HepG2 (cell line): ENCODE results near the gene NFILZ. TPM values are rescaled to one million over a fixed set of nuclear protein-coding genes. Genes with fewer than 3 reads are reported as not detected.
A peak's percentile ranks its signal among the peaks of the same experiment; 100 is the strongest.

Source experiments
- CREB1 ChIP-seq, 2 experiments: fragments of 450-650 bp in 1 of 2; IDR thresholded peaks; 2 replicates each; pipeline ENCODE4 v1.6.1; 2016 to 2017; ENCODE audit warnings: control low read depth in 1 of 2, mild to moderate bottlenecking in 1 of 2, missing compliant biosample characterization in 1 of 2, missing genetic modification characterization in 1 of 2
- FOXA1 ChIP-seq, 2 experiments: fragments of 450-650 bp in 1 of 2; sonication (generic) in 1 of 2; formaldehyde crosslinking in 1 of 2; IDR thresholded peaks; 2 replicates each; pipeline versions ENCODE4 v1.4.0 to v1.6.1; 2016 to 2020; ENCODE audit warnings: missing genetic modification reagents in 1 of 2
- GFI1 ChIP-seq: sonication (generic); formaldehyde crosslinking; IDR thresholded peaks from 2 replicates; pipeline ENCODE4 v1.5.0; 2020; ENCODE audit warnings: missing genetic modification reagents, mild to moderate bottlenecking, borderline replicate concordance
- HNF4A ChIP-seq: sonication (generic); formaldehyde crosslinking; IDR thresholded peaks from 2 replicates; pipeline ENCODE4 v1.4.0; 2020; ENCODE audit warnings: missing genetic modification reagents
- LCORL ChIP-seq, 2 experiments: fragments of 450-650 bp in 1 of 2; sonication (generic) in 1 of 2; formaldehyde crosslinking in 1 of 2; IDR thresholded peaks; 2 replicates each; pipeline versions ENCODE4 v1.5.0 to v1.6.1; 2017 to 2020; ENCODE audit warnings: antibody characterized with exemption in 1 of 2, missing genetic modification reagents in 1 of 2
- MAZ ChIP-seq, 2 experiments: sonication (generic) in 1 of 2; formaldehyde crosslinking in 1 of 2; IDR thresholded peaks; 2 replicates each; pipeline versions ENCODE4 v1.5.0 to v1.6.1; 2012 to 2020; ENCODE audit warnings: low read depth in 2 of 2, mild to moderate bottlenecking in 2 of 2, borderline replicate concordance in 1 of 2, improper control_type of control experiment in 1 of 2, low read length in 1 of 2, missing genetic modification reagents in 1 of 2, moderate library complexity in 1 of 2
- NFKB2 ChIP-seq: sonication (generic); formaldehyde crosslinking; IDR thresholded peaks from 2 replicates; pipeline ENCODE4 v1.4.0; 2020; ENCODE audit warnings: missing genetic modification reagents, borderline replicate concordance
- POLR2A ChIP-seq, 2 experiments: IDR thresholded peaks; 2 replicates each; pipeline ENCODE4 v1.6.1; 2011; ENCODE audit warnings: low read depth in 2 of 2, low read length in 2 of 2, mild to moderate bottlenecking in 1 of 2, moderate library complexity in 1 of 2; ENCODE audit not compliant: insufficient read depth in 1 of 2
- RBFOX2 ChIP-seq: fragments of 200-400 bp; formaldehyde crosslinking; IDR thresholded peaks from 2 replicates; pipeline ENCODE4 v1.6.1; 2017; ENCODE audit warnings: low read depth, mild to moderate bottlenecking, low read length
- SIN3B ChIP-seq: fragments of 150-350 bp; IDR thresholded peaks from 2 replicates; pipeline ENCODE4 v1.6.1; 2014; ENCODE audit warnings: low read length
- SP1 ChIP-seq, 2 experiments: fragments of 450-650 bp in 1 of 2; sonication (generic) in 1 of 2; formaldehyde crosslinking in 1 of 2; IDR thresholded peaks; 2 replicates each; pipeline versions ENCODE4 v1.4.0 to v1.6.1; 2016 to 2020; ENCODE audit warnings: missing genetic modification reagents in 1 of 2
- ZBTB8A ChIP-seq: sonication (generic); formaldehyde crosslinking; IDR thresholded peaks from 2 replicates; pipeline ENCODE4 v1.4.0; 2020; ENCODE audit warnings: mild to moderate bottlenecking, low read depth, missing genetic modification reagents, borderline replicate concordance
- ZFP37 ChIP-seq: sonication (generic); formaldehyde crosslinking; IDR thresholded peaks from 2 replicates; pipeline ENCODE4 v1.4.0; 2020; ENCODE audit warnings: missing genetic modification reagents, borderline replicate concordance
- ZFYVE20 ChIP-seq: sonication (generic); formaldehyde crosslinking; IDR thresholded peaks from 2 replicates; pipeline ENCODE4 v1.8.0; 2023; ENCODE audit warnings: low read depth, mild to moderate bottlenecking, moderate library complexity, missing genetic modification reagents, borderline replicate concordance
- ZNF766 ChIP-seq: sonication (generic); formaldehyde crosslinking; IDR thresholded peaks from 2 replicates; pipeline ENCODE4 v1.5.0; 2020; ENCODE audit warnings: missing genetic modification reagents, borderline replicate concordance
- ZNF790 ChIP-seq: sonication (generic); formaldehyde crosslinking; IDR thresholded peaks from 2 replicates; pipeline ENCODE4 v1.8.0; 2022; ENCODE audit warnings: missing genetic modification reagents, mild to moderate bottlenecking, borderline replicate concordance
- polyA plus RNA-seq, 8 experiments: library from polyadenylated mRNA; depleted of rRNA in 3 of 8; stranded (reverse) in 7 of 8; unstranded in 1 of 8; fragments of >200 nt; fragmentation: Illumina TruSeq in 4 of 8; extraction: Trizol in 4 of 8; gene quantifications; 2 replicates each; pipeline versions ENCODE4 v1.2.1 to v1.2.3, GENCODE V29; 2011 to 2016; ENCODE audit warnings: low read depth in 4 of 8, missing spikeins in 1 of 8, mixed read lengths in 1 of 8; ENCODE audit not compliant: insufficient read depth in 1 of 8
- total RNA-seq, 5 experiments: library from RNA; depleted of rRNA; stranded (reverse); fragments of >200 nt; fragmentation: Illumina TruSeq; extraction: Trizol; gene quantifications; 2 replicates each; pipeline ENCODE4 v1.2.3, GENCODE V29; 2016; ENCODE audit warnings: low read depth in 1 of 5
- TF ChIP-seq, protein P1 (sequence below): sonication (generic); formaldehyde crosslinking; IDR thresholded peaks from 2 replicates; pipeline ENCODE4 v1.5.1; 2020; ENCODE audit warnings: mild to moderate bottlenecking, moderate library complexity, missing genetic modification reagents
- TF ChIP-seq, protein P2 (sequence below): fragments of 450-650 bp; IDR thresholded peaks from 2 replicates; pipeline ENCODE4 v1.6.1; 2017
- TF ChIP-seq, protein P3 (sequence below): sonication (generic); formaldehyde crosslinking; IDR thresholded peaks from 2 replicates; pipeline ENCODE4 v1.5.1; 2020; ENCODE audit warnings: mild to moderate bottlenecking, missing genetic modification reagents, borderline replicate concordance
- TF ChIP-seq, protein P4 (sequence below): sonication (generic); formaldehyde crosslinking; IDR thresholded peaks from 2 replicates; pipeline ENCODE4 v1.5.0; 2020; ENCODE audit warnings: mild to moderate bottlenecking, low read depth, missing genetic modification reagents, borderline replicate concordance

The NFILZ gene
- total and polyA plus RNA-seq, 2 of the 13 experiments (the other 11 are each of a cell fraction or from before 2014, with no cell fraction given), result not detected

DNA sequence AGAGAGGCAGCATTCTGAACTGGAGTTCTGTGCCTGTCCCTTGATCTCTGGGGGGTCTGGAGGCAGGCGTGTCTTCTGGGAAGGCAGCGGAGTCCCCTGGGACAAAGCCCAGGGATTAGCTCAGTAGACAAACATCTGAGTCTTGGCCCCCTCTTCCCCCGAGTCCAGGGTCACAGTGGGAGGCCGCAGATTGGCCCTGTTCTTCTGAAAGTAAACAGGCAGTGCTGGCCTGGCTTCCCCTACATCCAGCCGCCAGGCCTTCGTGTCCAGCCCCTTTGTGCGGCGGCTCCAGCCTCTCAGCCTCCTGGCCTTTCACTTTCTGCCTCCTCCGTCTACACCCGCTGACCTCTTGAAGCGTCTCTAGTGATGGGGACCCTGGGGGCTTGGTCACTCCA lies 989 bp downstream of the NFILZ start (continued):
- TF ChIP-seq, protein P1, sequence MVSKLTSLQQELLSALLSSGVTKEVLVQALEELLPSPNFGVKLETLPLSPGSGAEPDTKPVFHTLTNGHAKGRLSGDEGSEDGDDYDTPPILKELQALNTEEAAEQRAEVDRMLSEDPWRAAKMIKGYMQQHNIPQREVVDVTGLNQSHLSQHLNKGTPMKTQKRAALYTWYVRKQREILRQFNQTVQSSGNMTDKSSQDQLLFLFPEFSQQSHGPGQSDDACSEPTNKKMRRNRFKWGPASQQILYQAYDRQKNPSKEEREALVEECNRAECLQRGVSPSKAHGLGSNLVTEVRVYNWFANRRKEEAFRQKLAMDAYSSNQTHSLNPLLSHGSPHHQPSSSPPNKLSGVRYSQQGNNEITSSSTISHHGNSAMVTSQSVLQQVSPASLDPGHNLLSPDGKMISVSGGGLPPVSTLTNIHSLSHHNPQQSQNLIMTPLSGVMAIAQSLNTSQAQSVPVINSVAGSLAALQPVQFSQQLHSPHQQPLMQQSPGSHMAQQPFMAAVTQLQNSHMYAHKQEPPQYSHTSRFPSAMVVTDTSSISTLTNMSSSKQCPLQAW, result peak; percentile 89
- no peak for TF ChIP-seq ZFP37 (CRISPR knock-in tag)
- TF ChIP-seq, protein P2, sequence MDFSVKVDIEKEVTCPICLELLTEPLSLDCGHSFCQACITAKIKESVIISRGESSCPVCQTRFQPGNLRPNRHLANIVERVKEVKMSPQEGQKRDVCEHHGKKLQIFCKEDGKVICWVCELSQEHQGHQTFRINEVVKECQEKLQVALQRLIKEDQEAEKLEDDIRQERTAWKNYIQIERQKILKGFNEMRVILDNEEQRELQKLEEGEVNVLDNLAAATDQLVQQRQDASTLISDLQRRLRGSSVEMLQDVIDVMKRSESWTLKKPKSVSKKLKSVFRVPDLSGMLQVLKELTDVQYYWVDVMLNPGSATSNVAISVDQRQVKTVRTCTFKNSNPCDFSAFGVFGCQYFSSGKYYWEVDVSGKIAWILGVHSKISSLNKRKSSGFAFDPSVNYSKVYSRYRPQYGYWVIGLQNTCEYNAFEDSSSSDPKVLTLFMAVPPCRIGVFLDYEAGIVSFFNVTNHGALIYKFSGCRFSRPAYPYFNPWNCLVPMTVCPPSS, result no peak
- no peak for TF ChIP-seq ZNF766 (CRISPR knock-in tag)
- no peak for TF ChIP-seq FOXA1 (IDR thresholded peaks at IDR 0.05)
- peak; percentile 93 for TF ChIP-seq FOXA1 (CRISPR knock-in tag; IDR thresholded peaks at IDR 0.05)
- TF ChIP-seq, protein P3, sequence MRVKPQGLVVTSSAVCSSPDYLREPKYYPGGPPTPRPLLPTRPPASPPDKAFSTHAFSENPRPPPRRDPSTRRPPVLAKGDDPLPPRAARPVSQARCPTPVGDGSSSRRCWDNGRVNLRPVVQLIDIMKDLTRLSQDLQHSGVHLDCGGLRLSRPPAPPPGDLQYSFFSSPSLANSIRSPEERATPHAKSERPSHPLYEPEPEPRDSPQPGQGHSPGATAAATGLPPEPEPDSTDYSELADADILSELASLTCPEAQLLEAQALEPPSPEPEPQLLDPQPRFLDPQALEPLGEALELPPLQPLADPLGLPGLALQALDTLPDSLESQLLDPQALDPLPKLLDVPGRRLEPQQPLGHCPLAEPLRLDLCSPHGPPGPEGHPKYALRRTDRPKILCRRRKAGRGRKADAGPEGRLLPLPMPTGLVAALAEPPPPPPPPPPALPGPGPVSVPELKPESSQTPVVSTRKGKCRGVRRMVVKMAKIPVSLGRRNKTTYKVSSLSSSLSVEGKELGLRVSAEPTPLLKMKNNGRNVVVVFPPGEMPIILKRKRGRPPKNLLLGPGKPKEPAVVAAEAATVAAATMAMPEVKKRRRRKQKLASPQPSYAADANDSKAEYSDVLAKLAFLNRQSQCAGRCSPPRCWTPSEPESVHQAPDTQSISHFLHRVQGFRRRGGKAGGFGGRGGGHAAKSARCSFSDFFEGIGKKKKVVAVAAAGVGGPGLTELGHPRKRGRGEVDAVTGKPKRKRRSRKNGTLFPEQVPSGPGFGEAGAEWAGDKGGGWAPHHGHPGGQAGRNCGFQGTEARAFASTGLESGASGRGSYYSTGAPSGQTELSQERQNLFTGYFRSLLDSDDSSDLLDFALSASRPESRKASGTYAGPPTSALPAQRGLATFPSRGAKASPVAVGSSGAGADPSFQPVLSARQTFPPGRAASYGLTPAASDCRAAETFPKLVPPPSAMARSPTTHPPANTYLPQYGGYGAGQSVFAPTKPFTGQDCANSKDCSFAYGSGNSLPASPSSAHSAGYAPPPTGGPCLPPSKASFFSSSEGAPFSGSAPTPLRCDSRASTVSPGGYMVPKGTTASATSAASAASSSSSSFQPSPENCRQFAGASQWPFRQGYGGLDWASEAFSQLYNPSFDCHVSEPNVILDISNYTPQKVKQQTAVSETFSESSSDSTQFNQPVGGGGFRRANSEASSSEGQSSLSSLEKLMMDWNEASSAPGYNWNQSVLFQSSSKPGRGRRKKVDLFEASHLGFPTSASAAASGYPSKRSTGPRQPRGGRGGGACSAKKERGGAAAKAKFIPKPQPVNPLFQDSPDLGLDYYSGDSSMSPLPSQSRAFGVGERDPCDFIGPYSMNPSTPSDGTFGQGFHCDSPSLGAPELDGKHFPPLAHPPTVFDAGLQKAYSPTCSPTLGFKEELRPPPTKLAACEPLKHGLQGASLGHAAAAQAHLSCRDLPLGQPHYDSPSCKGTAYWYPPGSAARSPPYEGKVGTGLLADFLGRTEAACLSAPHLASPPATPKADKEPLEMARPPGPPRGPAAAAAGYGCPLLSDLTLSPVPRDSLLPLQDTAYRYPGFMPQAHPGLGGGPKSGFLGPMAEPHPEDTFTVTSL, result peak; percentile 81
- no peak for TF ChIP-seq SP1 (IDR thresholded peaks at IDR 0.05)
- TF ChIP-seq SP1 (CRISPR knock-in tag; IDR thresholded peaks at IDR 0.05), result 0 out of 2 replicates have a peak, but pooled peaks have one; percentile 17
- TF ChIP-seq LCORL (IDR thresholded peaks at IDR 0.05), result no peak
- TF ChIP-seq LCORL (CRISPR knock-in tag; IDR thresholded peaks at IDR 0.05), result peak; percentile 96
- TF ChIP-seq CREB1 (IDR thresholded peaks at IDR 0.05), result no peak
- peak; percentile 23; the same call in 1 of the 2 replicates for TF ChIP-seq CREB1 (CRISPR knock-in tag; IDR thresholded peaks at IDR 0.05)
- peak; percentile 62; the same call in 1 of the 2 replicates for TF ChIP-seq GFI1 (CRISPR knock-in tag)
- TF ChIP-seq, protein P4, sequence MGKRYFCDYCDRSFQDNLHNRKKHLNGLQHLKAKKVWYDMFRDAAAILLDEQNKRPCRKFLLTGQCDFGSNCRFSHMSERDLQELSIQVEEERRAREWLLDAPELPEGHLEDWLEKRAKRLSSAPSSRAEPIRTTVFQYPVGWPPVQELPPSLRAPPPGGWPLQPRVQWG, result no peak
- no peak for TF ChIP-seq ZBTB8A (CRISPR knock-in tag)
- TF ChIP-seq ZNF790 (CRISPR knock-in tag), result no peak
- no peak for TF ChIP-seq NFKB2 (CRISPR knock-in tag)
- TF ChIP-seq RBFOX2, result no peak
- TF ChIP-seq POLR2A (IDR thresholded peaks at IDR 0.05; ENCODE audit: insufficient read depth in 1 of 2, low read depth in 2 of 2, low read length in 2 of 2), result peak in 1 of 2 experiments; percentile 37; a peak in 1 of 4 replicates
- no peak for TF ChIP-seq SIN3B
- TF ChIP-seq MAZ (IDR thresholded peaks at IDR 0.05; ENCODE audit: borderline replicate concordance, low read depth, low read length), result peak; percentile 40; the same call in 1 of the 2 replicates
- peak; percentile 57; the same call in 1 of the 2 replicates for TF ChIP-seq MAZ (CRISPR knock-in tag; IDR thresholded peaks at IDR 0.05; ENCODE audit: low read depth)
- TF ChIP-seq HNF4A, result peak; percentile 87
- TF ChIP-seq ZFYVE20 (CRISPR knock-in tag), result no peak
